ENCODE measurements around the gene ATXN1.

- TF ChIP-seq CTCF (conservative IDR thresholded peaks at IDR 0.05; ENCODE audit: low read depth, low read length) = no peak
- TF ChIP-seq EZH2 (IDR thresholded peaks at IDR 0.05; ENCODE audit: low read length, unreplicated experiment) = no peak
Measured at GRCh38 chr6:16362819-16363589, 398.3 kb downstream of the ATXN1 start.

Data from PC-3 (cell line).